MG63 (cell line): ENCODE measurements around the gene KCTD1. TPM values are rescaled to one million over a fixed set of nuclear protein-coding genes. Genes with fewer than 3 reads are reported as not detected.

Experiments
- DNase-seq: peaks from one replicate; pipeline ENCODE4 v3.0.0-alpha.2; 2020
- H3K27me3 ChIP-seq: fragments of 250-450 bp; sonication (Bioruptor Pico); 2 replicates; pipeline ENCODE4 v1.5.1; 2020; ENCODE audit warnings: mild to moderate bottlenecking, moderate library complexity
- H3K36me3 ChIP-seq: fragments of 250-450 bp; sonication (Bioruptor Pico); 2 replicates; pipeline ENCODE4 v1.5.1; 2020; ENCODE audit warnings: mild to moderate bottlenecking, moderate library complexity
- H3K4me3 ChIP-seq: fragments of 250-450 bp; sonication (Bioruptor Pico); 2 replicates; pipeline ENCODE4 v1.5.1; 2020; ENCODE audit warnings: mild to moderate bottlenecking, moderate library complexity
- H3K9me3 ChIP-seq: fragments of 250-450 bp; sonication (Bioruptor Pico); 2 replicates; pipeline ENCODE4 v1.5.1; 2020; ENCODE audit warnings: mild to moderate bottlenecking, moderate library complexity
- total RNA-seq: library from RNA; depleted of rRNA; stranded (reverse); fragments of >200 nt; shearing (Covaris generic); gene quantifications from 2 replicates; pipeline ENCODE4 v1.2.3, GENCODE V29; 2014; ENCODE audit warnings: low replicate concordance

The KCTD1 gene
- total RNA-seq, 1 experiment from 2014 or later = 14.5 TPM

DNA sequence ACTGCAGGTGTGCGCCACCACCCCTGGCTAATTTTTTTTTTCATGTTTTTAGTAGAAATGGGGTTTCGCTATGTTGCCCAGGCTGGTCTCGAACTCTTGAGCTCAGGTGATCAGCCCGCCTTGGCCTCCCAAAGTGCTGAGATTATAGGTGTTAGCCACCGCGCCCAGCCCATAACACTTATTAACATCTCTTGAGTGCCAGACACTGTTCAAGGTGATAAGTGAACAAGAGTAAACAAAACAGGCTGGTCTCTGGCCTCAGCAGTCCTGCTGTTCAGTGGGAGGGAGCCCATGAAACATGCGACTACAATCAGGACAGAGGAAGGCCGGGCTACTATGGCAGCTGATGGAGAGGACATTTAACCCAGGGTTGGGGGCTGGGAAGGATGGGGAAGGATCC, 42.3 kb downstream of the KCTD1 start:
- no peaks in the 10 kb centered on the region for H3K27me3 ChIP-seq
- H3K36me3 ChIP-seq = no peaks in the 10 kb centered on the region
- no peak for DNase-seq
- no peaks in the 10 kb centered on the region for H3K9me3 ChIP-seq
- H3K4me3 ChIP-seq = no peak overlapping the region

DNA sequence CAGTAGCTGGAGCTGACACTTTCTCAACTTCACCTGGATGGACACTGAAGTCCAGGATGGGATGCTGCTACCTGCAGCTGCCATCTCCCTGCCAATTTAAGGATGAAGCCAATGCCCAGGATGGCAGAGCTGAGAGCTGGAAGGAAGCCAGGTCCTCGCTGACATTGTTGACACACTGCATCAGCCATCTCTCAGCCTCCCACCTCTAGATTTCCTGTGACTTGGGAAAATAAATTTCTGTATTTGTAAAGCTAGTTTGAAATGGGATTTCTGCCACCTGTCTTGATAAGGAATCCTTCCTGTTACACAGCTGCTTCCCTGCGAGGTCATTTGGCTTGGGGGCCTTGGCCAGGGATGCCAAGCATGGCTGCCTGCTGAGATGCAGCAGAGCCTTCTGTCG, 43.5 kb downstream of the KCTD1 start:
- H3K4me3 ChIP-seq = no peak overlapping the region
- no peaks in the 10 kb centered on the region for H3K36me3 ChIP-seq
- no peak for DNase-seq
- H3K9me3 ChIP-seq = no peaks in the 10 kb centered on the region
- no peaks in the 10 kb centered on the region for H3K27me3 ChIP-seq

DNA sequence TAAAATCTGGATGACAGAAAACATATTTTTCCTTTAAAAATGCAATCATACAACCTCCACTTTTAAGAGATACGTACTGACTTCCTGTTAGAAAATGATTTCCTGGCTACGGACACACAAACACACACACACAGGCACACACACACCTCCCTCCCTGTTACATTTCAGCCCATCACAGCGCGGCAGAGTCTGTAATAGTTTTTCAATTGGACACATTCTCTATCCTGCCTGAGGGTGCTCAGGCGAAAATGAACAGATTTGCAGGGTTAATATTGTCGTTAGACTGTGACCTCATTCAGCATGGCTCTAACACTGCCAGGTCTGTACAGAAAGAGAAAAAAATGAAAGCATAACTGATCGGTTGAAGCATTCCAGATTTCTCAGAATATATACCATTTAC, 45.0 kb downstream of the KCTD1 start:
- no peak for DNase-seq
- H3K4me3 ChIP-seq = no peak overlapping the region
- H3K9me3 ChIP-seq = no peaks in the 10 kb centered on the region
- 0 out of 2 replicates have a peak, but pooled peaks cover 2% of the 10 kb centered on the region for H3K36me3 ChIP-seq
- no peaks in the 10 kb centered on the region for H3K27me3 ChIP-seq

DNA sequence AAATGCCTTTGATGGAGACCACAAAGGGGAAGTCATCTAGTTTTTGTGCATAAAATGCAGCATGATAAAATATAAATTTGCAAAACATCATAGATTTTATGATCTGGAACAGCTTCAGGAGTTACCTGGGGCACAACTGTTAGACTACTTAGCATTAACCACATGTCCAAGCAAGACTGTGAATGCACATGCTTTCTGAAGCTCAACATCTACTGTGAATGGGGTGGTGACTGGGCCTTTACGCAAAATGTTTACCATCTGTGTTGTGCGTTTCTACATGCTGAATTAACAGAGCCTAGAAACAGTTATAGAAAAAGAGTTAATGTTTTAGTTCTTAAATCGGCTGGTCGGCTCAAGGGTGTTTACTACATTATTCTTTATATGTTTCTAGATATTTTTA, 45.5 kb downstream of the KCTD1 start:
- Histone ChIP-seq H3K4me3 (no peak overlapping the region), H3K9me3 (no peaks in the 10 kb centered on the region), H3K27me3 (no peaks in the 10 kb centered on the region), H3K36me3 (0 out of 2 replicates have a peak, but pooled peaks cover 2% of the 10 kb centered on the region)
- no peak for DNase-seq

DNA sequence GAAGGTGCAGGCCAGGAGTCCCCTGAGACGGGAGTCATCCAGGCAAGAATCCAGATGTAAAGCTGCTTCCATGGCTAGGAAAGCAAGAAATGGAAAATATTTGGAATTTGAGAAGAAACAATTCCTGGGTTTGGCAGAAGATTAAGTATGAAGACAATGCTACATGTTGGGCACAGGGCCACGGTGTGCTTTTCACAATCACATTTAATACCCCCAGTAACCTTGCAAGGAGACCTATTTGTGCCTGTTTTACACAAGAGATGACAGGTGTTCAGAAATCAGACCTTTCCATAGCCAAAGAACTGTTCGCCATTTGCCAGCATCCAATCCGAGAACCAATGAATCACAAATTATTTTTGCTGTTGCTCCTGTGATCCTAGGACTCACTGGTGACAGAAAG, 50.5 kb downstream of the KCTD1 start:
- 0 out of 2 replicates have a peak, but pooled peaks cover 2% of the 10 kb centered on the region for H3K36me3 ChIP-seq
- DNase-seq = no peak
- no peak overlapping the region for H3K4me3 ChIP-seq

DNA sequence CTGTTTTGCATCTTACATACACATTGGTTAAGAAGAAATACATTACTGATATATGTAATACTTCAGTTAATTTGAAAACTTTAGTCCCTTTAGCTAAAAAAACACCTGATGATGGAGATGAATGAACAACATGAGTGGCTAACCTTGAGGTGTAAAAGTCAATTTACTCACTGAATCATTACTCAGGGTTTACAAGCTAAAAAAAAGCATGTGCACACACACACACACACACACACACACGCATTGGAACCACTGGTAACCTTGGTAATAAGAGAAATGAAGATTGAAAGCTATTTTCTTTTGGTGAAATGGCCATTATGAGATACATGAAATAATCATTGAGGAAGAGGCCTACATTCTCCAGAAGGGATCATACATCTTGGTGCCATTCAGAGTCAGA, 51.8 kb downstream of the KCTD1 start:
- H3K36me3 ChIP-seq = 0 out of 2 replicates have a peak, but pooled peaks cover 2% of the 10 kb centered on the region
- no peak for DNase-seq
- H3K9me3 ChIP-seq = no peaks in the 10 kb centered on the region
- H3K4me3 ChIP-seq = no peak overlapping the region
- no peaks in the 10 kb centered on the region for H3K27me3 ChIP-seq

More for the DNA sequence above, 50.5 kb downstream of the KCTD1 start:
- Histone ChIP-seq H3K27me3 (no peaks in the 10 kb centered on the region), H3K9me3 (no peaks in the 10 kb centered on the region)

DNA sequence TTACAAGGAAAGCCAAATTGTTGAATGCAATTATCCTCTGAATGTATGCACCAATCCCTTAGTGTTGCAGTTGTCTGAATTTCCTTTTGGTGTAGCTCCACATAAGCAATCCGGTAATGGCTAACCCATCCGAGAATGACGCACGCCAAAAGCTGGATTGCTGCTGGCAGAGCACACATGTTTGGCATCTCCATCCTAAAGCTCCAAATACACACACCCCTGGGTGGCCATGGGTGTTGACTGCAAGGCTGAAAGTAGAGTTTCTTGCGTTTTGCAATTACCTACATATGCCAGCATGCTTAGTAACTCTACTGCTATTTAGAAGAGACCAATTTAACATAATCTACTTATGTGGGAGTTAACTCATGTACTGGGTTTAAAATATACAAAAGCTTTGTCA, 53.1 kb downstream of the KCTD1 start:
- Histone ChIP-seq H3K4me3 (no peak overlapping the region), H3K36me3 (peaks cover 2% of the 10 kb centered on the region; the same call in 1 of the 2 replicates), H3K27me3 (no peaks in the 10 kb centered on the region), H3K9me3 (no peaks in the 10 kb centered on the region)
- DNase-seq = no peak

DNA sequence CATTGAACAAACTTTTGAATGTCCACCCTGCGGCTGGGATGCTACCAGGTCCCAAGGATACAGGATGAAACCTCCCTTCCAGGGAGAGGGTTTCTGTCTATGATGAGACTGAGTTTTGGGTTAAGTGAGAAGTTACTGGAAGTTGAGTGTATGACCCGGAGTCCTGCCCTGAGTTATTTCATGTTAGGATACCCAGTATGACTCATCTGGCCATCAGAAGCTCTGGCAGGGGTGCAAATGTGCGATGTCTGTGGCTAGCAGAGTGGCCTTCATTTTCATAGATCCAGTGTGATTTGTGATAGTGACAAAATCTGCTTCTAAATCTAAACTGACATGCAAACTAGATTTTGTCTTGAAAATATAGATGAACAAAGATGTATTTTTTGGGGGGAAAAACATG, 55.3 kb downstream of the KCTD1 start:
- no peaks in the 10 kb centered on the region; the same call in 1 of the 2 replicates for H3K36me3 ChIP-seq
- peak; percentile 39 for DNase-seq
- no peaks in the 10 kb centered on the region for H3K27me3 ChIP-seq
- H3K9me3 ChIP-seq = no peaks in the 10 kb centered on the region
- H3K4me3 ChIP-seq = no peak overlapping the region

DNA sequence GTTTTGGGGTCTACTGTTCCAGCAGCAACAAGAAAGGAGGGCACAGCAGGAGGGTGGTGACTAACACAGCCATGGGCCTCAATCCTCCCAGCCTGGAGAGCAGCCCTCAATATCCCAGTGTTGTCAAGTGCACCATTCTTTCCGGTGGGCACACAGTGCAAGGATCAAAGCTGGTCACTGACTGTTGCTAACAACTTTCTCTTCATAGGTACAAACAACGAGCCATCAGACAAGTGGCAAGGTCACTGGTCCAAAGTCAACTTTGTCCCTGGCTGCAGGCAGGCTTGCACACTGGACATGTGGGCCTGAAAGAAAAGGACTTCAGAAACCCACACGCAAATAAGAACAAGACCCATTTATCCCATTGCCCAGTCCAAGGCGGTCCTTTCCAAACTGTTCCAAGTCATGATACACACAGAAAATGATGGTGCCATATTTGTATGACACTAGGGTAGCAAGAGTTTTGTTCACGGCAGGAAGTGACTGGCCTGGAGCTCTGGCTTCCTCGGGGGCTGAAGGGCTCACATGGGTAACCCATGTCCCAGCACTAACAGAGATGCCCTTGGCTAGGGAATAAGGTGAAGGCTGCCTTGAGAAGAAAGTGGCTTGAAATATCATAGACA, 57.0 kb downstream of the KCTD1 start:
- DNase-seq = no peak
- no peaks in the 10 kb centered on the region for H3K9me3 ChIP-seq
- no peak overlapping the region for H3K4me3 ChIP-seq
- H3K36me3 ChIP-seq = no peaks in the 10 kb centered on the region; the same call in 1 of the 2 replicates
- H3K27me3 ChIP-seq = no peaks in the 10 kb centered on the region

DNA sequence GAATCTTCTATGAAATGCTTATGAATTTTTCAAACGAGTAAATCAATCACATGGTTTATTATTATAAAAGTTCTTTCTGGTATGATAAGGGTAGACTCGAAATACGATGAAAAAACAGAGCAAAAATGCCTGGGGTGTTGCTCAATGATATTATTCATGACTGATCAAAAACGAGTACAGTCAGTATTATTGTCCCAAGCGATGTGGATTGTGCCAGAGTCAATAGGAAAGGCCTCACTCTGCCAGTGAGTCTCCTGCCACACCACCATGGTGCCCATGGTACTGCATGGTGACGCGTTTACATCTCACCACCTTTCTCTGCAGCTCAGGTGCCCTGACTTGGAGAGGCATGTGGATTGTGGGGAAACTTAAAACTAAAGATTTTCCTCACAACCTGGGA, 58.5 kb downstream of the KCTD1 start:
- no peaks in the 10 kb centered on the region; the same call in 1 of the 2 replicates for H3K36me3 ChIP-seq
- DNase-seq = no peak
- no peaks in the 10 kb centered on the region for H3K27me3 ChIP-seq
- no peaks in the 10 kb centered on the region for H3K9me3 ChIP-seq
- H3K4me3 ChIP-seq = no peak overlapping the region

DNA sequence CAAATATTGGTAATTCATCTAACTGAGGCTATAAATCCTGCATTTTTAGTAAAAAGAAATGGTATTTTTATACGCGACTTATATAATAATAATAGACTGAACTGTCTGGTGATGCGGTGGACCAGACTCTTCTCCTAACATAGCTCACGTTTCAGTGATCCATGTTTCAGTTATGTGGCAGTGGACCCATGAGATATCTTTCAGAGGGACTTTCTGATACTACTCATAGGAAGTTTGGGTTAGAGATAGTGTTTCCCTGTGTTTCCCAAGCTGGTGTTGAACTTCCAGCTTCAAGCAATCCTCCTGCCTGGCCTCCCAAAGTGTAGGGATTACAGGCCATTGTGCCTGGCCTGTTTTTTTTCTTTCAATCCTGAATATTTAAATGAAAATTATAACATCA, 59.2 kb downstream of the KCTD1 start:
- no peaks in the 10 kb centered on the region for H3K9me3 ChIP-seq
- H3K4me3 ChIP-seq = no peak overlapping the region
- no peaks in the 10 kb centered on the region; the same call in 1 of the 2 replicates for H3K36me3 ChIP-seq
- H3K27me3 ChIP-seq = no peaks in the 10 kb centered on the region
- DNase-seq = no peak

DNA sequence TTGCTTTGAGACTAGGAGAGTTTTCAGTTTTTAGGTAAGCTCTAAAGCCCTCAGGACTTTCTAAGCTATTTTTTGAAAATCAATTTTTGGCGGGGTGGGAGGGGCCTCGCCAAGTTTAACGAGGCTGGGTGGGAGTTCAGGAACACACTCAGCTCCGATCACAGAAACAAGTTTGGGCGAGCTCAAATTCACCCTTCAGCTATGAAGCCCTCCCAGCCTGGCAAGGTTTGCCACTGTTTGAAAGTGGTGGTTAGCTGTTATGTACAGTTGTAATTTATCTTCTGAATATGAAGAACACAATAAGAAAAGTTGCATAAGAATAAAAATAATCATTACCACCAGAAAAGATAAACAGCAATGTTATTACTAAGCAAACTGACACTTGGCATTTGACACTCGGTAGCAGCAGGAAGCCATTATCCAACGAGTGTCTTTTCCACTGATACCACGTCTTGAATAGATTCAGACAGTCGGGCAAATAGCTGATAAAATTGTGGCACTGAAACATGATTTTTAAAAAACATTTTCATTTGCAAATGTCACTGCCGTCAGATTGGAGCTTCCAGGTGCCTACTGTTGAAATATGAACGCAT, 59.8 kb downstream of the KCTD1 start:
- Histone ChIP-seq H3K27me3 (no peaks in the 10 kb centered on the region), H3K36me3 (no peaks in the 10 kb centered on the region; the same call in 1 of the 2 replicates), H3K9me3 (no peaks in the 10 kb centered on the region), H3K4me3 (no peak overlapping the region)
- DNase-seq = no peak

DNA sequence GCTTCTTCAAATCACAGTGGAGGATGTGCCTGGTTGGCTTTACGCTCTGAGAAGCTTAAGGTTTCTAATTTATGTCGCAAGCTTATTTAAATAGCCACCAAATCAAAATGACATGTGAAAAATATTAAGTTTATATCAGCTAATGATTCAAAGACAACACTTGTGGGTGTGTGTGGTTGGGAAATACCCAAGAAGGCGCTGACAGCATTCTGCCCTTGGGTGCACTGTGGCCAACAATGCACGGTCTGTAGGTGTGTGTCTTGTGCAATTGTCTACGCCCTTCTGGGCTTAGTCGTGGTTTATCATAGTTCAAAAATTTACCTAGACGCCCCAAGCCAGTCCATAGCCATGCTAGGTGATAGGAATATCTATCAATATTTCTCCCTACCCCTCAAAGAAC, 60.9 kb downstream of the KCTD1 start:
- no peaks in the 10 kb centered on the region for H3K27me3 ChIP-seq
- no peak for DNase-seq
- H3K9me3 ChIP-seq = no peaks in the 10 kb centered on the region
- H3K4me3 ChIP-seq = no peak overlapping the region
- no peaks in the 10 kb centered on the region; the same call in 1 of the 2 replicates for H3K36me3 ChIP-seq

DNA sequence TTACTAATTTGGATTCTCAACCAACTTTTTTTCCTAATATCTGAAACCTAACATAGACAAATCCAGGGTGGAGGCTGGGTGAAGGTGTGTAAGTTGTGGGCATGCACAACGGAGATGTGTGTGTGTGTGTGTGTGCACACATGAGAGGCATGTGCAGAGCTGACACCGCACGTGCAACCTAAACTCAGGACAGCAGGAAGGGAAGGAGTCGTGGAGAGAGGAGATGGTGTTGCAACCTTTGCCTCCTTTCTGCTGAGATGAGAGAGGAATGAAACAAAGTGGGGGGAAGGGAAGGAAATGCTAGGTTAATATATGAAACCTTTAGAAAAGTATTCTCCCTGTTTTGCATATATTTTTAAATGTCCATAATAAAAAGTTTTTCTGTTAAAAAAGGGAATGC, 64.7 kb downstream of the KCTD1 start:
- no peaks in the 10 kb centered on the region; the same call in 1 of the 2 replicates for H3K36me3 ChIP-seq
- H3K27me3 ChIP-seq = no peaks in the 10 kb centered on the region
- no peak for DNase-seq
- H3K4me3 ChIP-seq = no peak overlapping the region
- H3K9me3 ChIP-seq = no peaks in the 10 kb centered on the region

DNA sequence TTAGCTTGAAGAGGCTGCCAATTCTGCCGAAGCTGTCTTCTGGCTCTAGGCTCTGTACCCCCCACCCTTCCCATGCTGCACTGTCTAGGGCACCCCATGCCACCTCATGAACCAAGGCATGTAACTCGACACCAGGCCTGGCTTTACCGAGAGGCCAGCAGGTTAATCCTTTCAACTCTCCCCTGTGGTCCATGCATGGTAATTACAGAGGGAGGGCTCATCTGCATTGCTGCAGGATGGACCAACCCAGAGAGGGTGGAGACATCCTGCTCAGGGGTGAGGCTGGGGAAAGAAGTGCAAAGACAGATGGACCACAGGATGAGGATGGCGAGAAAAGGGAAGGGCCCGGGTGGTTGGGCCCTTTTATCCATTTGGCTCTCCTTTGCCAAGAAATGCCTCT, 65.8 kb downstream of the KCTD1 start:
- Histone ChIP-seq H3K36me3 (no peaks in the 10 kb centered on the region; the same call in 1 of the 2 replicates), H3K4me3 (no peak overlapping the region), H3K27me3 (no peaks in the 10 kb centered on the region), H3K9me3 (no peaks in the 10 kb centered on the region)
- peak; percentile 59 for DNase-seq

DNA sequence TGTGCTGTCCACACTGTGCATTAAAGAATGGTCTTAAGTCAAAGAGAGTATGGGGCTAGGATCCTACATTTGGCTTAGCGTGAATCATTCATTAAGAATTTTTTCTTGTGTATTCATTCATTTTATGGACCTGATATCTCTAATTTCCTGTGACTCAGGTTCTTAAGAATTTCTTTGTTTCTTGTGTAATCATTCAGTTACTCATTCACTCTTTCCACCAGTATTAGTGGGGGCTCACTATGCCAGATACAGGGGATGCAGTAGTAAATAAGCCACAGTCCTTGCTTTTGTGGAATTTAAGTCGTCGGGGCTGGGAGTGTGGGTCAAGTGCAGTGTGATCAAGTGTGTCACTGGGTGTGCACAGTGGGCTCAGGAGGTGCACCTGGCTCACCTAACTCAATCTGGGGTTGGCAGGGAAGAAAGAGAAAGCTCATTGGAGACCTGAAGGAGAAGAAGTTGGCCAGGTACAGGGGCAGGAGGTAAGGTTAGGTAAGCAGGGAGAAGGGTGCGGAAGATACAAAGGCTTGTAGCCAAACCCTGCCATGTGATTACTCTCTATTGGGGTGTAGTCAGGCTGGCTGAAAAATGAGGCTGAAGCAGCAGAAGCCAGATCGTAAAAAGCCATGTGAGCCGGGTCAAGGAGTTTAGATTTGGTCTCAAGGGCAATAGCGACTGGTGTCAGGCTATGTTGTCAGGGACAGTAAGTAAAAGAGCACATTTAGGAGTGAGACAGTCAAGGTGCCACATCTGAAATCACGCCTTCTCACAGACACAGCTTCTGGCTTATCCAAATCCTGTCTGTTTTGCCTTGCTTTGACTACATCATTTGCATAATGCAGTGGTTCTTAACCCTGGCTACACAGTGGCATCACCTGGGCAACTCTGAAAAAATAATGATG, 67.2 kb downstream of the KCTD1 start:
- Histone ChIP-seq H3K36me3 (peaks cover 8% of the 10 kb centered on the region), H3K9me3 (no peaks in the 10 kb centered on the region), H3K4me3 (no peak overlapping the region)

DNA sequence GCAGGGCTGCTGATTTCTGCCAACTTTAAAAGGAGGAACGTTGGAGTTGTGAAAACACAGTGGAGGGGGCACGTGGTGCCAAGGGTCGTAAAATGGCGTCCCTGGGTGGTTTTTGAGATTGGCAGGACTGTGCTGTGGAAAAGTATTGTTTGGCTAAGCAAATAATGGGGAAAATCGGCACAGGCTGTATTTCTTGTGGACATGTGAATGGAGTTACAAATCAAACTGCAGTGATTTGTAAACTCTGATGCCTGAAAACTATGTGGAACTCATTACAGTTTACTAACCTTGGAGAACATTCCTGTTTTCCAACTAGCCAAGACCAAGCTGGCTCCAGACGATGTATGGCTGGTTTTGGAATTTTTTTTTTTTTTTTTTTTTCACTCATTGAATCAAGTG, 68.7 kb downstream of the KCTD1 start:
- no peaks in the 10 kb centered on the region for H3K27me3 ChIP-seq
- DNase-seq = no peak
- H3K9me3 ChIP-seq = no peaks in the 10 kb centered on the region
- no peak overlapping the region for H3K4me3 ChIP-seq
- H3K36me3 ChIP-seq = peaks cover 19% of the 10 kb centered on the region

More for the DNA sequence above, 67.2 kb downstream of the KCTD1 start:
- H3K27me3 ChIP-seq = no peaks in the 10 kb centered on the region
- DNase-seq = peak; percentile 64
